ENCODE data around the gene LGSN.
"Not testable (repeated sequence)": the region's sequence is repeated elsewhere in the genome, so short reads cannot be mapped to it uniquely, and the experiment has no call there.

LGSN gene

DNA sequence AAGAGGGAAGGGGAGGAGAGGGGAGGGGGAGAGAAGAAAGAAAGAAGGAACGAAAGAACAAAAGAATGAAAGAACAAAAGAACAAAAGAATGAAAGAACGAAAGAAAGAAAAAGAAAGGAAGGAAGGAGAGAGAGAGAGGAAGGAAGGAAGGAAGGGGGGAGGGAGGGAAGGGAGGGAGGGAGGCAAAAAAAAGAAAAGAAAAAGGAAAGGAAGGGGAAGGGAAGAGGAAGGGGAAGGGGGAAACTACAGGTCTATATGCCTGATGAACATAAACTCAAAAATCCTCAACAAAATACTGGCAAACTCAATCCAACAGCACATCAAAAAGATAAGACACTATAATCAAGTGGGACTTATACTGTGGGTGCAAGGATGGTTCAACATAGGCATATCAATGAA, 13.7 kb upstream of the LGSN start:
- H3K4me3 ChIP-seq (ENCODE audit: low read length): no peak overlapping the region
- TF ChIP-seq, protein P1, sequence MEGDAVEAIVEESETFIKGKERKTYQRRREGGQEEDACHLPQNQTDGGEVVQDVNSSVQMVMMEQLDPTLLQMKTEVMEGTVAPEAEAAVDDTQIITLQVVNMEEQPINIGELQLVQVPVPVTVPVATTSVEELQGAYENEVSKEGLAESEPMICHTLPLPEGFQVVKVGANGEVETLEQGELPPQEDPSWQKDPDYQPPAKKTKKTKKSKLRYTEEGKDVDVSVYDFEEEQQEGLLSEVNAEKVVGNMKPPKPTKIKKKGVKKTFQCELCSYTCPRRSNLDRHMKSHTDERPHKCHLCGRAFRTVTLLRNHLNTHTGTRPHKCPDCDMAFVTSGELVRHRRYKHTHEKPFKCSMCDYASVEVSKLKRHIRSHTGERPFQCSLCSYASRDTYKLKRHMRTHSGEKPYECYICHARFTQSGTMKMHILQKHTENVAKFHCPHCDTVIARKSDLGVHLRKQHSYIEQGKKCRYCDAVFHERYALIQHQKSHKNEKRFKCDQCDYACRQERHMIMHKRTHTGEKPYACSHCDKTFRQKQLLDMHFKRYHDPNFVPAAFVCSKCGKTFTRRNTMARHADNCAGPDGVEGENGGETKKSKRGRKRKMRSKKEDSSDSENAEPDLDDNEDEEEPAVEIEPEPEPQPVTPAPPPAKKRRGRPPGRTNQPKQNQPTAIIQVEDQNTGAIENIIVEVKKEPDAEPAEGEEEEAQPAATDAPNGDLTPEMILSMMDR (conservative IDR thresholded peaks at IDR 0.05; ENCODE audit: low read length): no peak
- no peak for DNase-seq (ENCODE audit: low read depth)

DNA sequence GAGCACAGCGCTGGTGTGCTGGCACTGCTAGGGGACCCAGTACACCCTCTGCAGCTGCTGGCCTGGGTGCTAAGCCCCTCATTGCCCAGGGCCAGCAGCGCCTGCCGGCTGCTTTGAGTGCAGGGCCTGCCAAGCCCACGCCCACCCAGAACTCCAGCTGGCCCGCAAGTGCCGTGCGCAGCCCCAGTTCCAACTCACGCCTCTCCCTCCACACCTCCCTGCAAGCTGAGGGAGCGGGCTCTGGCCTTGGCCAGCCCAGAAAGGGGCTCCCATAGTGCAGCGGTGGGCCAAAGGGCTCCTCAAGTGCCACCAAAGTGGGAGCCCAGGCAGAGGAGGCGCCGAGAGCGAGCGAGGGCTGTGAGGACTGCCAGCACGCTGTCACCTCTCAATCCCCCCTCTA, 6.8 kb upstream of the LGSN start:
- not testable (repeated sequence) for DNase-seq (ENCODE audit: low read depth); H3K4me3 ChIP-seq (ENCODE audit: low read length)

DNA sequence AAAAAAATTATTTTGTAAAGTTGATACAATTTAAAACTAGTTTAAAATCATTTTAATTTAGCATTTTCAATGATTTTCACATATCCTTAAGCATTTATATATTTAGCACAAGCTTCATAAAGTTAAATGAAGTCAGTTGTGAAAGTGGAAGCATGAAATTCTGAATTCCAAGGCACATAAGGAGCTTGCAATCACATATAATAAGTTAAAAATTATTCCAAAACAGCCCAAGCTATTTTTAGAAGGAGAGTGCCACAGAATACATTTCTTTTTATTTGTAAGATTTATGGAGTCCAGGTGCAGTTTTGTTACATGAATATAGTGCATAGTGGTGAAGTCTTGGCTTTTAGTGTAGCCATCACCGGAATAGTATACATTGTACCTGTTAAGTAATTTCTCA, 3.2 kb upstream of the LGSN start:
- TF ChIP-seq, protein P1 (conservative IDR thresholded peaks at IDR 0.05; ENCODE audit: low read length): no peak
- DNase-seq (ENCODE audit: low read depth): no peak
- H3K4me3 ChIP-seq (ENCODE audit: low read length): no peak overlapping the region

DNA sequence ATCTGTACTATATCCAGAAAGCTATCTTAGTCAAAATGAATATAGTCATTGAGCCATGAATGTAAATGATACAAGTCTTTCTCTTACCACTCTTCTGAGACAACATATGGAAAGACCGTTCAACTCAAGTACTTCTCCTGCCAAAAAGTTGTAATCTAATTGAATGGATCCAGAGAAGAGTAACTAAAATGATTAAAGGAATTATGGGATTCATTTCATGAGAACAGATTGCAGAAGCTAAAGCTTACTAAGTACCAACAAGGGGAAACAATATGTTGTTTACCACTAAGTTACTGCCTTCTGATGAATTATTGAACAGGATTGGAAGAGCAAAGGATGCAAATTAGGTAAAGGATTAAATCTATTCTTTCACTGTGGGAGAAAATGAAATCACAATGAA, 2.0 kb upstream of the LGSN start:
- no peak for DNase-seq (ENCODE audit: low read depth)
- TF ChIP-seq, protein P1 (conservative IDR thresholded peaks at IDR 0.05; ENCODE audit: low read length): no peak
- no peak overlapping the region for H3K4me3 ChIP-seq (ENCODE audit: low read length)

DNA sequence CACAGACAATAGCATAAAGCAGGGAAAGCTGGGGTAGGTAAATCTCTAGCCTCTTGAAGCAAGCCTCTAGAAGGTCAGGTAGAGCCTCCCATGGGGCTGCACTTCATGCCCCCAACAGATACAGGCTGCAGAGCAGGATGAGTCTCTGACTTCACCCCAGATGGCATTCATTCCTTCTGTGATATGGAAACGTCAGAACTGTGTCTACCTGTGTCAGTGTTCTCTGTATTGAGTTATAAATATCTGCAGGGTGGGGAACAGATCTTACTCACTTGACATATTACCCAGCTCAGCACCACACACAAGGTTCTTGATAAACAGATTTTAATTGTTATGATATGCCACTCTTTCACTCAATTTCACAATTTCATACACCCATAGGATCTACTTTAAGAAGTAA, 2.1 kb downstream of the LGSN start:
- TF ChIP-seq, protein P1 (conservative IDR thresholded peaks at IDR 0.05; ENCODE audit: low read length): no peak
- no peak for DNase-seq (ENCODE audit: low read depth)
- no peak overlapping the region for H3K4me3 ChIP-seq (ENCODE audit: low read length)

DNA sequence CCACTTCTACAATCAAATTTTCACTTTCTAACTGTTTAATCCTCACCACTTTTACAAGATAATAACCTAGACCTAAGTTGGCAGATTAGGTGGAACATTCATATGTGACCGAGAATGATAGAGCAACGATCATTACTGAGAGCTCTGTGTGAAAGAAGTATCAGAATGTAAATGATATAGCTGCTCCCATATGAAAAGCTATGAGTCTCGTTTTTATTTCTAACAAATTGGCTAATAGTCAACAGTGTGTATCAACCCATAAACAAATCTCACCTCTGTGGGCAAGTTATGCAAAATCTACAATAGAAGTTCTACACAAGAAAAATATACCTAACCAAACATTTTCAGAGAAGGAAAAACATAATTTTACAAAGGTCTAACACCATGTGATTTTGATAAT, 3.7 kb downstream of the LGSN start:
- TF ChIP-seq, protein P1 (conservative IDR thresholded peaks at IDR 0.05; ENCODE audit: low read length): no peak
- H3K4me3 ChIP-seq (ENCODE audit: low read length): no peak overlapping the region
- DNase-seq (ENCODE audit: low read depth): no peak

DNA sequence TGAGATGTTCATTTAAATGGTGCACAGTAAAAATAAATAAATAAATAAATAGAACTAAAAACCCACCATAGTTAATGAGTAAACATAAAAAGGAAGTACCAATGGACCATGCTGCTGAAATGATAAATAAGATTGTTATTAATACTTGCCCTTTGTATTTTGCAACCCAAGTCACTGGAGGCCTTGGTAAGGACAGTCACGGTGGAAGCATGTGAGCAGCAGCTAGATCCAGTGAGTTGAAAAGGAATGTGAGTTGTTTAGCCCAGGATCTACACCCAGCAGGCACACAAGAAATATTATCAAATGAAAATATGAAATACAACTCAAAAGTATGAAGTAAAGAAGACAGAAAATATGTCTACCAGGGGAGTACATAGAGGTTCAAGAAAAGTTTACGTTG, 6.7 kb downstream of the LGSN start:
- TF ChIP-seq, protein P1 (conservative IDR thresholded peaks at IDR 0.05; ENCODE audit: low read length): no peak
- no peak for DNase-seq (ENCODE audit: low read depth)
- no peak overlapping the region for H3K4me3 ChIP-seq (ENCODE audit: low read length)

DNA sequence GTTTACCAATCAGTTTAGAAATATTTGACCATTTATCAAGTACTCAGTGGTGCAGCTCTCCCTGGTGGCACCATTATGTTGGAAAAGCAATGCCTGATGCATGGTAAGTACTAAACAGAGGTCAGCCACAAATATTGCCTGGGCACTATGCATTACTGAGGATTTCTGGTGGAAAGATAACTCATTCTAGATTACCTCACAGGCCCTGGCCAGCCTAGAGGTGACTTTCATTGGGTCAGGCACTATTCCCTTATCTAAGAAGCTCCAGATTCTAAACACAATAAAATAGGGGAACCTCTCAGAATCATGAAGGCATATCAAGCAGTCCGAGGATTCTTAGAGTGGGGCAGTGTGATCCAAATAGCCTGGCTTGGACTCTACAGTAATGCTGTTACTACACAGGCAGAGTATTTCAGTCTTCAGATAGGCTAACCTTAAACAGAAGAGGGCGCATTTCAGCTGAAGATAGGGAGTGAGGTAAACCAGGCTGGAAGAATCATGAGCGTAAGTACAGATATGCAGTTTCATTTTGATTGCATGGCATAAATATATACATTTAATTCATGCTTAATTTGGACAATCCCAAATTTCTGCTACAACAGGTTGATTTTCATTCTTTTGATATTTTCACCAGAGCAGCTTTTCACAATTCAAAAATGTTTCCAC, 12.1 kb downstream of the LGSN start:
- TF ChIP-seq, protein P1 (conservative IDR thresholded peaks at IDR 0.05; ENCODE audit: low read length): peak; percentile 65
- H3K4me3 ChIP-seq (ENCODE audit: low read length): peak overlapping the region; percentile 5
- peak; percentile 51 for DNase-seq (ENCODE audit: low read depth)

Data from AG10803 (cell line).